Measurements from ENCODE around the gene PSD4. TPM values are rescaled to one million over a fixed set of nuclear protein-coding genes. Genes with fewer than 3 reads are reported as not detected.

The PSD4 gene
- total and polyA plus RNA-seq, 10 of the 15 experiments (the other 5 are each of a cell fraction or from before 2014, with no cell fraction given): 0.68 to 114 (median 35.1) TPM

GRCh38 chr2:113238871-113239839 is 65.4 kb downstream of the PSD4 start:
- Histone ChIP-seq H3K27ac (ENCODE audit: control insufficient read depth, insufficient read depth) (no peak overlapping the region), H3K36me3 (ENCODE audit: control insufficient read depth in 2 of 2, insufficient read depth in 2 of 2, low read length in 1 of 2) (peaks cover 0 to 5% of the 10 kb centered on the region in 2 experiments; a peak in 2 of 4 replicates), H3K4me2 (ENCODE audit: control insufficient read depth, insufficient read depth) (no peak overlapping the region), H3K4me1 (ENCODE audit: control insufficient read depth, insufficient read depth, low read length) (peaks cover 2% of the 10 kb centered on the region; the same call in 1 of the 2 replicates), H3K9me3 (replicated peaks; ENCODE audit: control insufficient read depth, insufficient read depth, low read length) (no peaks in the 10 kb centered on the region), H2AFZ (ENCODE audit: control insufficient read depth, low read depth, low read length) (no peak overlapping the region), H3K4me3 (no peak overlapping the region), H3K79me2 (ENCODE audit: control insufficient read depth, insufficient read depth, low read length) (peaks cover 15% of the 10 kb centered on the region), H3K9ac (ENCODE audit: control insufficient read depth, insufficient read depth, low read length) (no peak overlapping the region), H3K27me3 (replicated peaks in 1 of 2; ENCODE audit: control insufficient read depth in 2 of 2, insufficient read depth in 2 of 2, low read length in 1 of 2) (no peaks in the 10 kb centered on the region; a peak in 1 of 4 replicates), H4K20me1 (ENCODE audit: control insufficient read depth, insufficient read depth) (no peaks in the 10 kb centered on the region)
- intact Hi-C loops (cut with micrococcal nuclease; ENCODE audit: unreplicated experiment) (no loop called here), in situ Hi-C loops (cut with MboI) (no loop called here)
- no peak for TF ChIP-seq TARDBP (IDR thresholded peaks at IDR 0.05; ENCODE audit: borderline replicate concordance)
- no peak for TF ChIP-seq ZBTB40 (IDR thresholded peaks at IDR 0.05; ENCODE audit: borderline replicate concordance)
- no TSS peak for BruUV-seq (replicated peaks)
- ChIA-PET RAD21 (ENCODE audit: unreplicated experiment) (no interaction called here), SMC1A (ENCODE audit: uncharacterized antibody, unreplicated experiment) (interaction anchor here (1.0 to 1.6 kb wide), 2 partner anchors 8 to 35 kb away, joined by 4 read pairs; no protein-coding TSS in a partner anchor), CTCF (interaction anchor here (0.7 to 4.3 kb wide), 6 partner anchors 10 to 152 kb away, joined by 3 to 37 read pairs (median 4); no protein-coding TSS in a partner anchor), POLR2A (interaction anchor here (1.3 kb wide), 1 partner anchor 137 kb away, joined by 4 read pairs; no protein-coding TSS in a partner anchor)
- FAIRE-seq (no peak), ATAC-seq (no peak), DNase-seq (ENCODE audit: low read depth, low spot score) (no peak)
- 53% methylated on average over 6 of the region's 9 CpGs for WGBS (ENCODE audit: insufficient coverage, insufficient replicate concordance, low lambda C conversion rate, missing lambda C conversion rate)

All from GM12878 (cell line).